Muscle layer of duodenum (tissue), 2 donors: ENCODE measurements around the gene UBAP1.
"Not testable (repeated sequence)": the region's sequence is repeated elsewhere in the genome, so short reads cannot be mapped to it uniquely, and the experiment has no call there.

Experiments
- H3K27ac ChIP-seq: one replicate; pipeline ENCODE4 v1.7.0; 2013; ENCODE audit warnings: mild to moderate bottlenecking, low read length
- H3K27me3 ChIP-seq: one replicate; pipeline ENCODE4 v1.7.0; 2013; ENCODE audit warnings: low read depth, mild to moderate bottlenecking, control low read depth, low read length
- H3K36me3 ChIP-seq, 2 donors: one replicate each; pipeline ENCODE4 v1.7.0; 2013; ENCODE audit warnings: low read length in 2 of 2, control low read depth in 1 of 2, mild to moderate bottlenecking in 1 of 2; ENCODE audit not compliant: insufficient read depth in 2 of 2, control insufficient read depth in 1 of 2
- H3K4me1 ChIP-seq, 2 donors: one replicate each; pipeline ENCODE4 v1.7.0; 2013; ENCODE audit warnings: low read length in 2 of 2, mild to moderate bottlenecking in 2 of 2, control low read depth in 1 of 2, moderate library complexity in 1 of 2; ENCODE audit not compliant: insufficient read depth in 2 of 2, control insufficient read depth in 1 of 2
- H3K4me3 ChIP-seq, 2 donors: one replicate each; pipeline ENCODE4 v1.7.0; 2013; ENCODE audit warnings: low read length in 2 of 2, low read depth in 1 of 2, mild to moderate bottlenecking in 1 of 2
- H3K9me3 ChIP-seq, 2 donors: one replicate each; pipeline ENCODE4 v1.7.0; 2013; ENCODE audit warnings: low read length in 2 of 2, control low read depth in 1 of 2, mild to moderate bottlenecking in 1 of 2; ENCODE audit not compliant: control insufficient read depth in 1 of 2
- donor health status: healthy.

Gene UBAP1

GRCh38 chr9:34206561-34206960 lies 27.7 kb downstream of the UBAP1 start:
- H3K27ac ChIP-seq: no peak overlapping the region
- no peak overlapping the region for H3K4me3 ChIP-seq
- H3K36me3 ChIP-seq: peaks cover 0 to 4% of the 10 kb centered on the region in 2 donors
- H3K27me3 ChIP-seq: no peaks in the 10 kb centered on the region
- peaks cover 3 to 14% of the 10 kb centered on the region in 2 donors for H3K4me1 ChIP-seq
- H3K9me3 ChIP-seq: no peaks in the 10 kb centered on the region

- H3K27ac ChIP-seq: no peak overlapping the region
- no peaks in the 10 kb centered on the region for H3K36me3 ChIP-seq
- no peaks in the 10 kb centered on the region for H3K9me3 ChIP-seq
Observed at GRCh38 chr9:34211395-34211794, 32.6 kb downstream of the UBAP1 start.

GRCh38 chr9:34214354-34215000 lies 35.6 kb downstream of the UBAP1 start:
- not testable (repeated sequence) for H3K4me3 ChIP-seq, H3K36me3 ChIP-seq, H3K27me3 ChIP-seq, H3K4me1 ChIP-seq, H3K27ac ChIP-seq, H3K9me3 ChIP-seq

More at GRCh38 chr9:34211395-34211794, 32.6 kb downstream of the UBAP1 start:
- Histone ChIP-seq H3K4me3 (no peak overlapping the region), H3K27me3 (no peaks in the 10 kb centered on the region), H3K4me1 (no peaks in the 10 kb centered on the region)

- H3K36me3 ChIP-seq: no peaks in the 10 kb centered on the region
- H3K4me3 ChIP-seq: no peak overlapping the region
- no peaks in the 10 kb centered on the region for H3K9me3 ChIP-seq
- no peak overlapping the region for H3K27ac ChIP-seq
- H3K27me3 ChIP-seq: no peaks in the 10 kb centered on the region
- H3K4me1 ChIP-seq: no peaks in the 10 kb centered on the region
Observed at GRCh38 chr9:34216325-34216724, 37.5 kb downstream of the UBAP1 start.

- H3K27ac ChIP-seq, H3K9me3 ChIP-seq, H3K27me3 ChIP-seq, H3K4me1 ChIP-seq, H3K4me3 ChIP-seq, H3K36me3 ChIP-seq: not testable (repeated sequence)
Observed at GRCh38 chr9:34217015-34217414, 38.2 kb downstream of the UBAP1 start.

DNA sequence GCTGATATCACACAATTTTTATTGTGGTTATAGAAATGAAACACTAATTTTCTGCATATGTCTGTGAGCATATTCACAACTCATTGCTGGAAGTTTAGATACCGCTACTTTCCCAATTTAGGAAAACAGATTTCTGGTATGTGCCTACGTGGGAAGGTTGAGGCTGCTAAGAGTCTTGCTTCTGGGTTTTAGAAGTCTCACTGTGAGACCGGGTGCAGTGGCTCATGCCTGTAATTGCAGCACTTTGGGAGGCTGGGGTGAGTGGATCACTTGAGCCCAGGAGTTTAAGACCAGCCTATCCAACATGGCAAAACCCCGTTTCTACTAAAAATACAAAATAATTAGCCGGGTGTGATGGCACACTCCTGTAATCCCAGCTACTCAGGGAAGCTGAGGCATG lies 39.6 kb downstream of the UBAP1 start:
- H3K4me3 ChIP-seq: no peak overlapping the region
- no peaks in the 10 kb centered on the region for H3K27me3 ChIP-seq
- no peaks in the 10 kb centered on the region for H3K36me3 ChIP-seq
- no peaks in the 10 kb centered on the region for H3K9me3 ChIP-seq
- no peaks in the 10 kb centered on the region for H3K4me1 ChIP-seq
- no peak overlapping the region for H3K27ac ChIP-seq

GRCh38 chr9:34219421-34219820 lies 40.6 kb downstream of the UBAP1 start:
- Histone ChIP-seq H3K4me3 (no peak overlapping the region), H3K27ac (no peak overlapping the region), H3K9me3 (no peaks in the 10 kb centered on the region), H3K36me3 (no peaks in the 10 kb centered on the region), H3K4me1 (no peaks in the 10 kb centered on the region), H3K27me3 (no peaks in the 10 kb centered on the region)

DNA sequence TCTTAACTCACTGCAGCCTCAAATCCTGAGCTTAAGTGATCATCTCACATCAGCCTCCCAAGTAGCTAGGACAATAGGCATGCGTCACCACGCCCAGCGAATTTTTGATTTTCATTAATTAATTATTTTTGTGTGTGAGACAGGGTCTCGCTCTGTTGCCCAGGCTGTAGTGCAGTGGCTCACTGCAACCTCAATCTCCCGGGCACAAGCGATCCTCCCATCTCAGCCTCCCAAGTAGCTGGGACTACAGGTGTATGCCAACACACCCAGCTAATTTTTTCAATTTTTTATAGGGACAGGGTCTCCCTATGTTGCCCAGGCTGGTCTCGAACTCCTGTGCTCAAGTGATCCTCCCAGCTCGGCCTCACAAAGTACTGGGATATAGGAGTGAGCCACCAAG lies 41.4 kb downstream of the UBAP1 start:
- Histone ChIP-seq H3K4me3 (no peak overlapping the region), H3K27ac (no peak overlapping the region), H3K36me3 (no peaks in the 10 kb centered on the region), H3K27me3 (no peaks in the 10 kb centered on the region), H3K9me3 (no peaks in the 10 kb centered on the region), H3K4me1 (no peaks in the 10 kb centered on the region)

GRCh38 chr9:34224349-34224748 lies 45.5 kb downstream of the UBAP1 start:
- Histone ChIP-seq H3K36me3 (no peaks in the 10 kb centered on the region), H3K27me3 (no peaks in the 10 kb centered on the region), H3K4me1 (no peaks in the 10 kb centered on the region), H3K9me3 (no peaks in the 10 kb centered on the region), H3K27ac (no peak overlapping the region), H3K4me3 (no peak overlapping the region)

DNA sequence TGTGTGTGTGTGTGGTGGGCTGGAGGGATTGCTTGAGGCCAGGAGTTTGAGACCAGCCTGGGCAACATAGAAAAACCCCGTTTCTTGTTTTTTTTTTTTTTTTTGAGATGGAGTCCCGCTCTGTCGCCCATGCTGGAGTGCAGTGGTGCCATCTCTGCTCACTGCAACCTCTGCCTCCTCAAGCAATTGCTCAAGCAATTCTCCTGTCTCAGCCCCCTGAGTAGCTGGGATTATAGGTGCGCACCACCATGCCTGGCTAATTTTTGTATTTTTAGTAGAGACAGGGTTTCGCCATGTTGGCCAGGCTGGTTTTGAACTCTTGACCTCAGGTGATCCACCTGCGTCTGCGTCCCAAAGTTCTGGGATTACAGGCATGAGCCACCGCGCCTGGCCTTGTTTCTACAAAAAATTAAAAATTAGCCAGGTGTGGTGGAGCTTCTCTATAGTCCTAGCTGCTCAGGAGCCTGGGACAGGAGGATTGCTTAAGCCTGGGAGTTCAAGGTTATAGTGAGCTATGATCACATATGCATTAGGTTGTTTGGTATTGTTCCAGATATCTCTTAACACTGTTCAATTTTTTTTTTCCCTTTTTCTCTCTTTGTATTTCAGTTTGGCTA lies 47.4 kb downstream of the UBAP1 start:
- not testable (repeated sequence) for H3K4me1 ChIP-seq, H3K4me3 ChIP-seq, H3K9me3 ChIP-seq, H3K36me3 ChIP-seq, H3K27ac ChIP-seq, H3K27me3 ChIP-seq

DNA sequence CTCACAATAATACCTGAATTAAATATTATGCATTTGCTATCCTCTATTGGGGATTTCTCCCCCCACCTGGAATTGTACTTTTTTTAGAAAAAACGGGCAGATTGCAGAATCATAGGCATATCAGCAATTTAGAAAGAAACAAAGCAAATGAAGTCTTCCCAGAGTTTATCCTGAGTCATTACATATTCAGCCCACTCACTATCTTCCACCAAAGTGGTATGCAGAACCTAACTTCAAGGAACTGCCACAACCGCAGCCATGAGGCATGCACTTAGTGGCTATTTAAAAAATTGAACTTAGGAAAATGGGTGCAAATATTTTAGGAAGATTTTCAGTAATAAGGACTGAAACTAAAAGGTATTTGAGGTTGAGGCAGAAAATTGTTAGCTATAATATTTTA lies 48.6 kb downstream of the UBAP1 start:
- no peak overlapping the region for H3K4me3 ChIP-seq
- no peaks in the 10 kb centered on the region for H3K4me1 ChIP-seq

GRCh38 chr9:34230556-34230955 lies 51.7 kb downstream of the UBAP1 start:
- Histone ChIP-seq H3K36me3 (peaks cover 0 to 6% of the 10 kb centered on the region in 2 donors), H3K4me1 (no peaks in the 10 kb centered on the region), H3K27ac (no peak overlapping the region), H3K9me3 (no peaks in the 10 kb centered on the region), H3K4me3 (no peak overlapping the region), H3K27me3 (no peaks in the 10 kb centered on the region)

More for the DNA sequence above, 48.6 kb downstream of the UBAP1 start:
- H3K36me3 ChIP-seq: no peaks in the 10 kb centered on the region
- H3K27ac ChIP-seq: no peak overlapping the region
- H3K27me3 ChIP-seq: no peaks in the 10 kb centered on the region
- no peaks in the 10 kb centered on the region for H3K9me3 ChIP-seq
